Activated CD4-positive, alpha-beta T cell treated with anti-CD3 and anti-CD28 coated beads, Interleukin-2, amount 10 ng/mL, durations not matched to agents 7 days and 5 days (primary cell): Measurements from ENCODE around the gene CNGA1. TPM values are rescaled to one million over a fixed set of nuclear protein-coding genes. Genes with fewer than 3 reads are reported as not detected.
"Not testable (repeated sequence)": the region's sequence is repeated elsewhere in the genome, so short reads cannot be mapped to it uniquely, and the experiment has no call there.

Experiments
- CTCF ChIA-PET: fragments of 350-600 bp; sonication (Branson Sonifier 250); formaldehyde crosslinking; loops from one replicate; lab custom pipeline; 2021; ENCODE audit warnings: antibody characterized with exemption; lab: Charles Lee
- POLR2A ChIA-PET: fragments of 350-600 bp; sonication (Branson Sonifier 250); formaldehyde crosslinking; loops from one replicate; lab custom pipeline; 2021; ENCODE audit warnings: antibody characterized with exemption; lab: Charles Lee
- DNase-seq: peaks from one replicate; pipeline ENCODE4 v3.0.0-alpha.2; 2020
- H3K27ac Mint-ChIP-seq: one replicate; pipeline ENCODE4 v1.8.0; 2021; ENCODE audit warnings: mild to moderate bottlenecking, moderate library complexity, mixed read lengths
- H3K27me3 Mint-ChIP-seq: one replicate; pipeline ENCODE4 v1.8.0; 2021; ENCODE audit warnings: mixed read lengths
- H3K36me3 Mint-ChIP-seq: one replicate; pipeline ENCODE4 v1.8.0; 2021; ENCODE audit warnings: low read depth, mixed read lengths
- H3K4me1 Mint-ChIP-seq: one replicate; pipeline ENCODE4 v1.8.0; 2021; ENCODE audit warnings: mixed read lengths
- H3K4me3 Mint-ChIP-seq: one replicate; pipeline ENCODE4 v1.8.0; 2021; ENCODE audit warnings: mild to moderate bottlenecking, moderate library complexity, mixed read lengths
- H3K9me3 Mint-ChIP-seq: one replicate; pipeline ENCODE4 v1.8.0; 2021; ENCODE audit warnings: mixed read lengths
- total RNA-seq, 2 experiments: library from RNA; stranded (reverse); gene quantifications; one replicate each; pipeline ENCODE4 v1.2.3, GENCODE V29; 2021

The CNGA1 gene
- total RNA-seq, 2 experiments from 2014 or later = not detected

- H3K4me3 Mint-ChIP-seq = no peak overlapping the region
- peaks cover 2% of the 10 kb centered on the region for H3K36me3 Mint-ChIP-seq
Observed at GRCh38 chr4:48005781-48006180, 10.7 kb downstream of the CNGA1 start.

GRCh38 chr4:48003568-48003967 lies 12.9 kb downstream of the CNGA1 start:
- POLR2A ChIA-PET, DNase-seq, H3K9me3 Mint-ChIP-seq, H3K27ac Mint-ChIP-seq, H3K27me3 Mint-ChIP-seq, H3K36me3 Mint-ChIP-seq, H3K4me1 Mint-ChIP-seq, H3K4me3 Mint-ChIP-seq: not testable (repeated sequence)
- CTCF ChIA-PET = interaction anchor here (0.6 to 1.4 kb wide), 4 partner anchors 31 to 135 kb away, joined by 3 read pairs; no protein-coding TSS in a partner anchor

More at GRCh38 chr4:48005781-48006180, 10.7 kb downstream of the CNGA1 start:
- ChIA-PET POLR2A (no interaction called here), CTCF (no interaction called here)
- H3K4me1 Mint-ChIP-seq = no peaks in the 10 kb centered on the region
- DNase-seq = no peak
- H3K9me3 Mint-ChIP-seq = peaks cover 12% of the 10 kb centered on the region
- H3K27me3 Mint-ChIP-seq = peaks cover 3% of the 10 kb centered on the region
- no peak overlapping the region for H3K27ac Mint-ChIP-seq

DNA sequence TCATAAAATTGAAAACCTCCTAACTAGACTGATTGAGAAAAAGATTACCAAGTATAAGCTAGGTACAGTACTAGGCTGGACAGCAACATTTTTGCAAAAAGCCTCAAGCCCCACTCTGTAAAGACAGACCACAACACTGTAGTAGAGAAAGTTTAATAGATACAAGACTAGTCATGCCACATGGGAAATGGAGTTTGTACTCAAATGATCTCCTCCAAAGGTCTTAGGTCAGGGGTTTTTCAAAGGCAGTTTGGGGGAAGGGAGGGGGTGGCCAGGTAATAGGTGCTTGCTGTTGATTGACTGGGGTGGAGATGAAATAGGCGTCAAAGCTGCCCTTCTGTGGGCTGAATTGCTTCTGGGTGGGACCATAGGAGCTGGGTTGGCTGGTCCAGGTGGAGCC lies 14.2 kb downstream of the CNGA1 start:
- Mint-ChIP-seq H3K4me1 (no peaks in the 10 kb centered on the region), H3K27ac (no peak overlapping the region), H3K4me3 (no peak overlapping the region), H3K36me3 (peaks cover 2% of the 10 kb centered on the region), H3K27me3 (peaks cover 4% of the 10 kb centered on the region), H3K9me3 (peaks cover 10% of the 10 kb centered on the region)
- CTCF ChIA-PET = interaction anchor here (0.8 kb wide), 1 partner anchor 32 kb away, joined by 3 read pairs; no protein-coding TSS in a partner anchor
- no peak for DNase-seq
- POLR2A ChIA-PET = interaction anchor here (0.6 kb wide), 1 partner anchor 9 kb away, joined by 4 read pairs; no protein-coding TSS in a partner anchor

GRCh38 chr4:47996021-47996420 lies 20.5 kb downstream of the CNGA1 start:
- ChIA-PET POLR2A (no interaction called here), CTCF (no interaction called here)
- H3K4me1 Mint-ChIP-seq = peaks cover 2% of the 10 kb centered on the region
- H3K36me3 Mint-ChIP-seq = no peaks in the 10 kb centered on the region
- H3K27me3 Mint-ChIP-seq = peaks cover 6% of the 10 kb centered on the region
- peaks cover 6% of the 10 kb centered on the region for H3K9me3 Mint-ChIP-seq
- no peak for DNase-seq
- no peak overlapping the region for H3K4me3 Mint-ChIP-seq
- H3K27ac Mint-ChIP-seq = no peak overlapping the region

DNA sequence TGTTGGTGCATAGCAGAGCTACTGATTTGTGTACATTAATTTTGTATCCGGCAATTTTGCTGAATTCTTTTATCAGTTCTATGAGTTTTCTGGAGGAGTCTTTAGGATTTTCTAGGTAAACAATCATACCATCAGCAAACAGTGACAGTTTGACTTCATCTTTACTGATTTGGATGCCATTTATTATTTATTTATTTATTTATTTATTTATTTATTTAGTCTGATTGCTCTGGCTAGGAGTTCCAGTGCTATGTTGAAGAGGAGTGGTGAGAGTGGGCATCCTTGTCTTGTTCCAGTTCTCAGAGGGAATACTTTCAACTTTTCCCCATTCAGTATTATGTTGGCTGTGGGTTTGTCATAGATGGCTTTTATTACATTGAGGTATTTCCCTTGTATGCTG lies 24.0 kb downstream of the CNGA1 start:
- H3K4me1 Mint-ChIP-seq, DNase-seq, H3K27ac Mint-ChIP-seq, POLR2A ChIA-PET, H3K4me3 Mint-ChIP-seq, H3K36me3 Mint-ChIP-seq, CTCF ChIA-PET: not testable (repeated sequence)
- Mint-ChIP-seq H3K27me3 (peaks cover 11% of the 10 kb centered on the region), H3K9me3 (peaks cover 16% of the 10 kb centered on the region)

DNA sequence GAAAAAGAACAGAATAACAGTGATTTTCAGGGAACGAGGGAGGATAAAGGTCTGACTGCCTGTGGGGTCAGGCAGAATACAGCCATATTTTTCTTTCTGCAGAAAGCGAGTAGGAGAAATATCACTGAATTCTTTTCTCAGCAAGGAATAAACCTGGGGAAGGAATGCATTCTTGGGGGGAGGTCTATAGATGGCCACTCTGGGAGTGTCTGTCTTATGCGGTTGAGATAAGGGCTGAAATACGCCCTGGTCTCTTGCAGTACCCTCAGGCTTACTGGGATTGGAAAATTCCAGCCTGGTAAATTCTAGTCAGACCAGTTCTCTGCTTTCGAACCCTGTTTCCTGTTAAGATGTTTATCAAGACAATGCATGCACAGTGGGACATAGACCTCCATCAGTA lies 26.3 kb downstream of the CNGA1 start:
- Mint-ChIP-seq H3K4me3 (no peak overlapping the region), H3K36me3 (no peaks in the 10 kb centered on the region), H3K9me3 (peaks cover 16% of the 10 kb centered on the region), H3K27me3 (peaks cover 20% of the 10 kb centered on the region), H3K27ac (no peak overlapping the region), H3K4me1 (peaks cover 2% of the 10 kb centered on the region)
- no peak for DNase-seq
- CTCF ChIA-PET = no interaction called here
- POLR2A ChIA-PET = no interaction called here

DNA sequence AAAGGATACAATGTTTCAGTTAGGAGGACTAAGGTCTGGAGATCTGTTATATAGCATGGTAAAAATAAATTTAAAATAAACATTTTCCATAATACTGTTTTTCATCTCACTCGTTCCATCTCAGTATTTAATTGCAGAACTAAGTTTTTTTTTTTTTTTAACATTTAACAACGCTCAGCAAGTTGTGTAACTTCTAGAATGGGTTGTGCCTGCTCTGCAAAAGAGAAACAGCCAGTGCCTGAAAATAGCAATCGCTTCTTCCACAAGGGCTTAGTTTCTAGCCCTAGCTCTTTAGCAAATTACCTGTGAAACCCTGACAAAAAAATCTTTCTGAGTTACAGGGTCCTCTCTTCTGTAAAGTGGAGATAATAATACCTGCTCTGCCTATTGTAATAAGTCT lies 41.9 kb downstream of the CNGA1 start:
- H3K27ac Mint-ChIP-seq = no peak overlapping the region
- H3K36me3 Mint-ChIP-seq = no peaks in the 10 kb centered on the region
- H3K4me3 Mint-ChIP-seq = no peak overlapping the region
- H3K27me3 Mint-ChIP-seq = peaks cover 6% of the 10 kb centered on the region
- H3K4me1 Mint-ChIP-seq = no peaks in the 10 kb centered on the region
- no peaks in the 10 kb centered on the region for H3K9me3 Mint-ChIP-seq
- POLR2A ChIA-PET = no interaction called here
- DNase-seq = no peak
- CTCF ChIA-PET = no interaction called here

- no peaks in the 10 kb centered on the region for H3K36me3 Mint-ChIP-seq
- H3K27me3 Mint-ChIP-seq = peaks cover 6% of the 10 kb centered on the region
- POLR2A ChIA-PET = no interaction called here
- no peak for DNase-seq
- H3K9me3 Mint-ChIP-seq = no peaks in the 10 kb centered on the region
- H3K27ac Mint-ChIP-seq = no peak overlapping the region
- no peaks in the 10 kb centered on the region for H3K4me1 Mint-ChIP-seq
- CTCF ChIA-PET = no interaction called here
- no peak overlapping the region for H3K4me3 Mint-ChIP-seq
Observed at GRCh38 chr4:47972721-47973120, 43.8 kb downstream of the CNGA1 start.

- Mint-ChIP-seq H3K9me3 (no peaks in the 10 kb centered on the region), H3K36me3 (no peaks in the 10 kb centered on the region), H3K4me1 (no peaks in the 10 kb centered on the region), H3K27ac (no peak overlapping the region), H3K27me3 (peaks cover 6% of the 10 kb centered on the region), H3K4me3 (no peak overlapping the region)
- no peak for DNase-seq
- ChIA-PET POLR2A (no interaction called here), CTCF (no interaction called here)
Observed at GRCh38 chr4:47972181-47972580, 44.3 kb downstream of the CNGA1 start.

- POLR2A ChIA-PET = no interaction called here
- Mint-ChIP-seq H3K4me1 (no peaks in the 10 kb centered on the region), H3K36me3 (no peaks in the 10 kb centered on the region)
Observed at GRCh38 chr4:47968847-47969246, 47.6 kb downstream of the CNGA1 start.

GRCh38 chr4:47954677-47955076 lies 61.8 kb downstream of the CNGA1 start:
- DNase-seq = no peak
- H3K4me3 Mint-ChIP-seq = no peak overlapping the region
- no peak overlapping the region for H3K27ac Mint-ChIP-seq
- no peaks in the 10 kb centered on the region for H3K9me3 Mint-ChIP-seq
- CTCF ChIA-PET = no interaction called here
- POLR2A ChIA-PET = no interaction called here
- H3K27me3 Mint-ChIP-seq = no peaks in the 10 kb centered on the region
- no peaks in the 10 kb centered on the region for H3K4me1 Mint-ChIP-seq
- H3K36me3 Mint-ChIP-seq = no peaks in the 10 kb centered on the region

More at GRCh38 chr4:47968847-47969246, 47.6 kb downstream of the CNGA1 start:
- Mint-ChIP-seq H3K9me3 (no peaks in the 10 kb centered on the region), H3K27me3 (no peaks in the 10 kb centered on the region), H3K4me3 (no peak overlapping the region), H3K27ac (no peak overlapping the region)
- CTCF ChIA-PET = no interaction called here
- no peak for DNase-seq

DNA sequence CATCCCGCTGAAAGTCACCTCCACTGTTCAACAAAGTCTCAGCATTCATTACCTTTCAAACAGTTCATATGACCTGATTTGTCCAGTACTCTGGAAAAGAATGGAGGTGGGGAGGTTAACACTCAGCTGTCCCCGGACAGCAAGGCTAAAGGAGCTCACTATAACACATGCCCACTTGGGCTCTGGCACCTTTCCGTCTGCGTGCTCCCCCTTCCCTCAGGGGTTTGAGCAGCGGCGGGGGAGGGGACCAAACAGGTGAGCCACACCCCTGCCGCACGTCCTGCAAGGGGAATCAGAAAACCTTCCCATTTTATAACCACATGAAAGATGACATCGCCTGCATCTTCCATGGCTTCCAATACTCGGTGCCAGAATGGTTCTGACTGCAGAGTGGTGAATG lies 62.2 kb downstream of the CNGA1 start:
- Mint-ChIP-seq H3K4me3 (no peak overlapping the region), H3K36me3 (no peaks in the 10 kb centered on the region), H3K27ac (no peak overlapping the region), H3K9me3 (no peaks in the 10 kb centered on the region), H3K27me3 (no peaks in the 10 kb centered on the region), H3K4me1 (no peaks in the 10 kb centered on the region)
- ChIA-PET CTCF (no interaction called here), POLR2A (no interaction called here)
- no peak for DNase-seq

DNA sequence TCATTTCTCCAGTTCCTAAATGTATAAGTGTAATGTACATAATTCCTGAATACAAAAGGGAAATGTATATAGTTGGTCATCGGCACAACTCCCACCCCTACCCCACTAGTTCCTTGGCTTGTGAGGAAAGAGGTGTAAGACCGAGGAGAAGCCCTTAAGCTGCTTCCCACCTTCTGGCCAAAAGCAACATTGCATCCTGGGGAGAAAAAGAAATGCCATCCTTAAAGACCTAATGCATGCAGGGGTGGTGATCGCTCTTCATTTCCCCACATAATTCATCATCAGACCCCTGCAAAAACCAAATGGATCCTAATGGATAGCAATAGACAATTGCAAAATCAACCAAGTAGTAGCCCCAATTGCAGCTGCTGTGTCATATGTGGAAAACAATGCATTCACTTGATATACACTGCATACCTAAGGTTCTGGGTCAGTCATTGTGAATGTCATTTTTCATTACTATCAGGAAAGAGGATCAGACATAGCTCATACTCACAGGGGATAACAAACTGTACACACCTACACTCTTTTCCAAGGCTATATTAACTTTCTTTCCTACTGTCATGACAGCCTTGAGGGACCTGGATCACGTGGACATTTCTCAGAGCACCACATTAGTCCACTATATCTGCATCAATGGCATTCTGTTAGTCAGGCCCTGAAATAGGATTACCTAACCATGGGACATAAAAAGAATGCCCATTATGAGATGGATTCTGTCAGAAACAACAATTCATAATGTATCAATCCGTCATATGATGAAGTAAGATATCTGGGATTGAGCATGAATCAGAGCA lies 70.4 kb downstream of the CNGA1 start:
- no peak for DNase-seq
- H3K4me1 Mint-ChIP-seq = no peaks in the 10 kb centered on the region
- ChIA-PET POLR2A (no interaction called here), CTCF (interaction anchor here (1.5 kb wide), 1 partner anchor 12 kb away, joined by 3 read pairs; no protein-coding TSS in a partner anchor)
- H3K27ac Mint-ChIP-seq = no peak overlapping the region
- H3K36me3 Mint-ChIP-seq = no peaks in the 10 kb centered on the region
- H3K9me3 Mint-ChIP-seq = no peaks in the 10 kb centered on the region
- no peak overlapping the region for H3K4me3 Mint-ChIP-seq
- no peaks in the 10 kb centered on the region for H3K27me3 Mint-ChIP-seq
